ENCODE data around the gene DHRSX.
"Not testable (repeated sequence)": the region's sequence is repeated elsewhere in the genome, so short reads cannot be mapped to it uniquely, and the experiment has no call there.

DHRSX gene

GRCh38 chrX:2478546-2479419 is 22.0 kb downstream of the DHRSX start:
- in situ Hi-C loops (cut with HindIII; ENCODE audit: low sequenced_read_pairs), result no loop called here

- in situ Hi-C loops (cut with HindIII; ENCODE audit: low sequenced_read_pairs), result not testable (repeated sequence)
Observed at GRCh38 chrX:2477313-2477712, 23.5 kb downstream of the DHRSX start.

GRCh38 chrX:2474963-2475726 is 25.6 kb downstream of the DHRSX start:
- in situ Hi-C loops (cut with HindIII; ENCODE audit: low sequenced_read_pairs), result no loop called here

GRCh38 chrX:2474280-2474962 is 26.4 kb downstream of the DHRSX start:
- in situ Hi-C loops (cut with HindIII; ENCODE audit: low sequenced_read_pairs), result no loop called here

- in situ Hi-C loops (cut with HindIII; ENCODE audit: low sequenced_read_pairs), result not testable (repeated sequence)
Observed at GRCh38 chrX:2473064-2473463, 27.7 kb downstream of the DHRSX start.

- in situ Hi-C loops (cut with HindIII; ENCODE audit: low sequenced_read_pairs), result no loop called here
Observed at GRCh38 chrX:2471641-2472040, 29.1 kb downstream of the DHRSX start.

- in situ Hi-C loops (cut with HindIII; ENCODE audit: low sequenced_read_pairs), result not testable (repeated sequence)
Observed at GRCh38 chrX:2471126-2471525, 29.6 kb downstream of the DHRSX start.

GRCh38 chrX:2469852-2470251 is 30.9 kb downstream of the DHRSX start:
- in situ Hi-C loops (cut with HindIII; ENCODE audit: low sequenced_read_pairs), result not testable (repeated sequence)

- in situ Hi-C loops (cut with HindIII; ENCODE audit: low sequenced_read_pairs), result no loop called here
Observed at GRCh38 chrX:2469196-2469685, 31.5 kb downstream of the DHRSX start.

- in situ Hi-C loops (cut with HindIII; ENCODE audit: low sequenced_read_pairs), result no loop called here
Observed at GRCh38 chrX:2468261-2469195, 32.2 kb downstream of the DHRSX start.

- in situ Hi-C loops (cut with HindIII; ENCODE audit: low sequenced_read_pairs), result no loop called here
Observed at GRCh38 chrX:2466876-2467656, 33.7 kb downstream of the DHRSX start.

- in situ Hi-C loops (cut with HindIII; ENCODE audit: low sequenced_read_pairs), result no loop called here
Observed at GRCh38 chrX:2464677-2465166, 36.1 kb downstream of the DHRSX start.

GRCh38 chrX:2463973-2464676 is 36.7 kb downstream of the DHRSX start:
- in situ Hi-C loops (cut with HindIII; ENCODE audit: low sequenced_read_pairs), result no loop called here

GRCh38 chrX:2463481-2463880 is 37.3 kb downstream of the DHRSX start:
- in situ Hi-C loops (cut with HindIII; ENCODE audit: low sequenced_read_pairs), result not testable (repeated sequence)

GRCh38 chrX:2462780-2463179 is 38.0 kb downstream of the DHRSX start:
- in situ Hi-C loops (cut with HindIII; ENCODE audit: low sequenced_read_pairs), result no loop called here

GRCh38 chrX:2462074-2462473 is 38.7 kb downstream of the DHRSX start:
- in situ Hi-C loops (cut with HindIII; ENCODE audit: low sequenced_read_pairs), result no loop called here

- in situ Hi-C loops (cut with HindIII; ENCODE audit: low sequenced_read_pairs), result no loop called here
Observed at GRCh38 chrX:2461711-2462016, 39.1 kb downstream of the DHRSX start.

- in situ Hi-C loops (cut with HindIII; ENCODE audit: low sequenced_read_pairs), result not testable (repeated sequence)
Observed at GRCh38 chrX:2460821-2461710, 39.7 kb downstream of the DHRSX start.
